Posterior cingulate gyrus (tissue), 11 donors: ENCODE data around the gene EXOC3.
"Not testable (repeated sequence)": the region's sequence is repeated elsewhere in the genome, so short reads cannot be mapped to it uniquely, and the experiment has no call there.

ENCODE experiments used
- DNase-seq, 10 donors: peaks; one replicate each; pipeline versions ENCODE4 v3.0.0 to v3.0.0-alpha.2; 2020 to 2021; ENCODE audit warnings: mixed read lengths in 3 of 10
- intact Hi-C: fragments of 100-400 bp; cut with DNase I; formaldehyde crosslinking; loops from one replicate; pipeline ENCODE4 v1.15.1; 2023

EXOC3 gene

GRCh38 chr5:478369-478981 lies 35.5 kb downstream of the EXOC3 start:
- intact Hi-C loops, result loop anchor here (10.0 kb wide), 1 partner anchor 426 kb away; no protein-coding TSS in a partner anchor
- DNase-seq, result no peak

GRCh38 chr5:478982-479535 lies 36.1 kb downstream of the EXOC3 start:
- intact Hi-C loops, result loop anchor here (10.0 kb wide), 1 partner anchor 426 kb away; no protein-coding TSS in a partner anchor
- DNase-seq, result no peak

DNA sequence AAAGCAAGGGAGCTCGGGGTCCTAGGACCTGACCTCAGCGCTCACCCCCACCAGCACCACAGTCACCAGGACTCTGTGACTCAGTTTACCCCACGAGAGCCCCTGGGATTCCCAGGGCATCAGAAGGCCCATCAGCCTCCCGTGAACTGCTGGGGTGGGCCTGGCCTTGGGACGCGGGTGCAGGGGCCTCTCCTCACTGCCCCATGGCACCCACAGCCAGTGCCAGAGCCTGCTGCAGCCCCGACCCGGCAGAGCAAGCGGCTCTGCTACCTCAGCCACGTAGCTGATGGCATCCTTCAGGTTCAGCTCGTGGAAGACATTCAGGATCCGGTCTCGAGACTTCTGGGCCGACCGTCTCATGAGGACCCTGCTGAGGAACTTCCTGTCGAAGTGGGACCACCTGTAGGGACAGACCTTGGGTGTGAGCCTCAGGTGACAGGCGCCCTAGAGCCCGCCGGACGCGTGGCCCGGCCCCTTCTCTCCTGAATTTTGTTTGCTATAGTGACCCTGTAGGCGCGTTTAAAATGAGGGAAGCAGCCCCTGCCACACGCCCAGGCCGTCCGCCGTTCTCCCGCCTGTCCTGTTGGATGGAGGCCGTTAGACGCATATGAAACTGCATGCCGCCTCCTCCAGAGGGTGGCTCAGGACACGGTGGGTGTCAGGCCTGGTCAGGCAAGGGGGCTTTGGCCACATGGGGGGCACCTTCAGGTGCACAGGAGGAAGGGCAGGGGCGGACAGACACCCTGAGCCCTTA lies 36.8 kb downstream of the EXOC3 start:
- intact Hi-C loops, result loop anchor here (10.0 kb wide), 1 partner anchor 425 kb away; no protein-coding TSS in a partner anchor

GRCh38 chr5:481347-481746 lies 38.4 kb downstream of the EXOC3 start:
- DNase-seq, result no peak
- intact Hi-C loops, result no loop called here

More for the DNA sequence above, 36.8 kb downstream of the EXOC3 start:
- DNase-seq, result no peak

- intact Hi-C loops, result no loop called here
- no peak for DNase-seq
These were observed 39.0 kb downstream of the EXOC3 start for GRCh38 chr5:482021-482420.

DNA sequence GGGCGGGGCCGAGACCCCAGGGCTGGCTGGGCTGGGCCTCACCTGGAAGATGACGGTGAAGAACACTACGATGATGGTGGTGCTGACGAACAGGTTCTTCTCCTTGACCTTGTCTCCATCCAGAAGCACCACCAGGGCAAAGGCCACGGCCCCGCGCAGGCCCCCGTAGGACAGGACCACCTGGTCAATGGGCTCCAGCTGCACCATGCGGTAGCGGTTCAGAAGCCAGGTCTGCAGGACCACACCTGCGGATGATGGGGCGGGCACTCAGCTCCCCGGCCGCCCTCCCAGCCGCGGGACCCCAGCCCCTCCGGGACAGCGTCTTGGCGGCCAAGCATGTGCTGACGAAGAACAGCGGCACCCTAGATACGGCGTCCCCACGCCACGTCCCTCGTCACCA lies 39.5 kb downstream of the EXOC3 start:
- intact Hi-C loops, result no loop called here
- DNase-seq, result no peak

GRCh38 chr5:483011-483410 lies 40.0 kb downstream of the EXOC3 start:
- DNase-seq, result no peak
- intact Hi-C loops, result no loop called here

DNA sequence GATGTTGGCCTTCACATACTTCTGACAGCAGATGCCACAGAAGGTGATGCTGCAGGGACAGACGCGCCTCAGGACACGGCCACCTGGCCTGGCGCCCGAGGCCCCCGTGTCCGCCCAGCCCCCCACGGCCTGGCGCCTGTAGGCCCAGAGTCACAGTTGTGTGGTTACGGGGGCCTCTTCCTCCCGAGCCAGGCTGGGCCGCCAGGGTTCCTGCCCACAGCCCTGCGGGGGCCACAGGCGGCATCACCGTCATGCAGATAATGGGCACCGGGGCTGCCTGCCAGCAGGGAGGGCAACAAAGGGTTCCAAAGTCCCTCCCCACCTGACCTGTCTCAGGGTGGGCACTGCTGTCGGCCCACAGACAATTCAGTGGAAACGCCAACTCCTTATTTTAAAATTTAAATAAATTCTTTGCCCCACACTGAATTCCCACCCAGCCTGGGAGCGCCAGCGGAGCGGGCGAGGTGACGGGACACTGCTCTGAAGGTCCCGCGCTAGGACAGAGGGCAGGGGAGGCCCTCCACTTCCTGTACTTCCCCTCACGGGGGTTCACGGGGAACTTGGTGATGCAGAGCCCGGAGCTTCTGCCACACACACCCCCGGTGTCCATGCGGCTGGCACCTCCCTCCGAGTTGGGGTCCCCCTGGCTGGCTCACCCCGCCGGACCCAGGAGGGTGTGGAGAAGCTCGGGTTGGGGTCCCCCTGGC lies 40.6 kb downstream of the EXOC3 start:
- no peak for DNase-seq
- intact Hi-C loops, result no loop called here

GRCh38 chr5:484556-484955 lies 41.6 kb downstream of the EXOC3 start:
- no peak for DNase-seq

GRCh38 chr5:485113-485945 lies 42.4 kb downstream of the EXOC3 start:
- DNase-seq, result no peak
- intact Hi-C loops, result no loop called here

More at GRCh38 chr5:484556-484955, 41.6 kb downstream of the EXOC3 start:
- intact Hi-C loops, result no loop called here

GRCh38 chr5:485946-486491 lies 43.0 kb downstream of the EXOC3 start:
- intact Hi-C loops, result no loop called here
- DNase-seq, result no peak

DNA sequence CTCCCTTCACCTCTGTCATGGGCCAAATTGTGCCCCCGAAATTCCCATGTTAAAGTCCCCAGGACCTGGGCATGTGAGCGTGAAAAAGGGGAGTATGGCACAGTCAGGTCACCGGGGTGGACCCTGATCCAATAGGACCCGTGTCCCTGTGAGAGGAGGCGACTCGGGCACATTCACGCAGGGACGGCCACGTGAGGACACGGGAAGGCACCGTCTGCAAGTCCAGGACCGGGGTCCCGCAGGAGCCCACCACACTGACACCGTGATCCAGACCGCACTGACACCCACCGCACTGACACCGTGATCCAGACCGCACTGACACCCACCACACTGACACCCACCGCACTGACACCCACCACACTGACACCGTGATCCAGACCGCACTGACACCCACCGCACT lies 43.6 kb downstream of the EXOC3 start:
- intact Hi-C loops, DNase-seq: not testable (repeated sequence)

DNA sequence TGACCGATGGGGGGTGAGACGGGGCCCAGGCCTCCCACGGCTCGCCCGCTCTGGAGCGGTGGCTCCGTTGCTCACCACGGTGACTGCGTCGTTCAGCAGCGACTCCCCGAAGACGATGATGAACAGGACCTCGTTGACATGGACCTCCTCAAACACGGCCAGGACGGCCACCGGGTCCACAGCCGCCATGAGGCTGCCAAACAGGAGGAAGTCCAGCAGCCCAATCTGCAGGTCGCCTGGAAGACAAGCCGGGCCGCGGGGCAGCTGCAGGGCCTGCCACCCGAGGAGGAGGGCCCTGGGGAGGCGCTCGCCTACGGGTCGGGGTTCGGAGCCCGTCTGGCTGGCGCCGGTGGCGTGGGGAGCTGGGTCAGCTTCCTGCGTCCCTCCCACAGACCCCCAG lies 45.3 kb downstream of the EXOC3 start:
- DNase-seq, result no peak
- intact Hi-C loops, result no loop called here

- intact Hi-C loops, result no loop called here
- DNase-seq, result no peak
These were observed 46.0 kb downstream of the EXOC3 start for GRCh38 chr5:488744-489688.

- intact Hi-C loops, result loop anchor here (10.0 kb wide), 1 partner anchor 95 kb away; no protein-coding TSS in a partner anchor
- no peak for DNase-seq
These were observed 46.7 kb downstream of the EXOC3 start for GRCh38 chr5:489689-490080.

GRCh38 chr5:490116-491106 lies 47.4 kb downstream of the EXOC3 start:
- DNase-seq, result no peak
- intact Hi-C loops, result loop anchor here (10.0 kb wide), 1 partner anchor 94 kb away; no protein-coding TSS in a partner anchor

- intact Hi-C loops, result loop anchor here (10.0 kb wide), 1 partner anchor 94 kb away; no protein-coding TSS in a partner anchor
- no peak for DNase-seq
These were observed 48.3 kb downstream of the EXOC3 start for GRCh38 chr5:491119-491855.
